ENCODE data around the gene GRK2. TPM values are rescaled to one million over a fixed set of nuclear protein-coding genes. Genes with fewer than 3 reads are reported as not detected.

Gene GRK2
- total and polyA plus RNA-seq, 9 of the 15 experiments (the other 6 are each of a cell fraction or from before 2014, with no cell fraction given) = 0.24 to 95.8 (median 56.5) TPM

DNA sequence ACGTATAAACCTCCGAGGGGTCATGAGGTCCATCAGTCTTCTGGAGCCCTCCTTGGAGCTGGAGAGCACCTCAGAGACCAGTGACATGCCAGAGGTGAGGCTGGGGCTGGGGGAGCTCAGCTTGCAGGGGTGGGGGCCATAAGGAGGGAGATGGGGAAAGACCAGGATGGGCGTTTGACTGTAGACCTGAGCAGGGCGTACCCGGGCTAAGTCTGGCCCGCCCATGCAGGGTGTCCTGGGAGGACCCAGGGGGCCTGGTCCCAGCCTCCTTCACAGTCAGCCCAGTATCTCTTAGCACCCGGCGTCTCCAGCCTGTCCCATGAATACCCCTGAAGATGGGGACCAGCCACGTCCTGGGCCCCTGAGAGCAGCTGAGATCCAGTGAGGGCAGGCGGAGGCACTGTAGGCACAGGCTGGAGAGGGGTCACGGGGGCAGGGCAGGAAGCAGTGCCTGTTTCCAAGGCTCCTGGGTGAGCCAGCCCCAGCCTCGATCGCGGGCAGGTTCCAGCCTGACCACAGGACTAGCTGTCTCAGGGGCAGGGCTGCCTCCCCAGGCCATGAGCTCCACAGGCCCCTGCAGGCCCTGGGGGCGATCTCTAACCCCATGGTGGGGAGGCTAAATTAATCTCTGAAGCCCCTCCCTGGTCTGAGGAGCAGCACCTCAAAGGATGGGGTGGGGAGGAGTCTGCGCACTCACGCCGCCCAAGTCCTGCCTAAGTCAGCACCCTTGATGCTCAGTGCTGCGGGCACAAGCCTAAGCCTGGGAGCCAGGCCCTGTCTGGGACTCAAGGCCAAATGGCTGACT is 44.2 kb downstream of the GRK2 start:
- Histone ChIP-seq H3K4me2 (ENCODE audit: insufficient read depth, low read length) (no peak overlapping the region), H3K27me3 (ENCODE audit: control insufficient read depth in 2 of 2, insufficient read depth in 2 of 2, low read length in 2 of 2) (no peaks in the 10 kb centered on the region), H3K79me2 (ENCODE audit: control insufficient read depth, insufficient read depth, low read length) (no peaks in the 10 kb centered on the region), H3K4me1 (replicated peaks in 1 of 2; ENCODE audit: control insufficient read depth in 2 of 2, insufficient read depth in 2 of 2, low read length in 2 of 2) (peaks cover 30 to 57% of the 10 kb centered on the region in 2 experiments), H2AFZ (ENCODE audit: low read depth, low read length) (no peak overlapping the region), H3K9ac (ENCODE audit: insufficient read depth in 1 of 2, low read depth in 2 of 2, low read length in 2 of 2) (peak overlapping the region in 1 of 2 experiments; percentile 83; a peak in 2 of 4 replicates), H3K9me1 (ENCODE audit: control insufficient read depth, insufficient read depth, low read length) (no peaks in the 10 kb centered on the region), H4K20me1 (replicated peaks; ENCODE audit: control insufficient read depth, insufficient read depth, low read length) (no peaks in the 10 kb centered on the region), H3K4me3 (no peak overlapping the region), H3K36me3 (ENCODE audit: control insufficient read depth, insufficient read depth, low read length) (no peaks in the 10 kb centered on the region), H3K27ac (ENCODE audit: extremely low read depth, low read depth, low read length) (no peak overlapping the region), H3K9me3 (replicated peaks; ENCODE audit: control insufficient read depth, insufficient read depth, low read depth, low read length) (no peaks in the 10 kb centered on the region)
- TF ChIP-seq DIDO1 (tag; IDR thresholded peaks at IDR 0.05; ENCODE audit: low read depth) = no peak
- TF ChIP-seq, protein P1, sequence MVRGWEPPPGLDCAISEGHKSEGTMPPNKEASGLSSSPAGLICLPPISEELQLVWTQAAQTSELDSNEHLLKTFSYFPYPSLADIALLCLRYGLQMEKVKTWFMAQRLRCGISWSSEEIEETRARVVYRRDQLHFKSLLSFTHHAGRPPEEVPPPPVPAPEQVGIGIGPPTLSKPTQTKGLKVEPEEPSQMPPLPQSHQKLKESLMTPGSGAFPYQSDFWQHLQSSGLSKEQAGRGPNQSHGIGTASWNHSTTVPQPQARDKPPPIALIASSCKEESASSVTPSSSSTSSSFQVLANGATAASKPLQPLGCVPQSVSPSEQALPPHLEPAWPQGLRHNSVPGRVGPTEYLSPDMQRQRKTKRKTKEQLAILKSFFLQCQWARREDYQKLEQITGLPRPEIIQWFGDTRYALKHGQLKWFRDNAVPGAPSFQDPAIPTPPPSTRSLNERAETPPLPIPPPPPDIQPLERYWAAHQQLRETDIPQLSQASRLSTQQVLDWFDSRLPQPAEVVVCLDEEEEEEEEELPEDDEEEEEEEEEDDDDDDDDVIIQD (CRISPR knock-in tag; IDR thresholded peaks at IDR 0.05) = no peak
- TF ChIP-seq ZNF274 (IDR thresholded peaks at IDR 0.05; ENCODE audit: borderline replicate concordance, low read depth, low read length) = no peak
- TF ChIP-seq, protein P2, sequence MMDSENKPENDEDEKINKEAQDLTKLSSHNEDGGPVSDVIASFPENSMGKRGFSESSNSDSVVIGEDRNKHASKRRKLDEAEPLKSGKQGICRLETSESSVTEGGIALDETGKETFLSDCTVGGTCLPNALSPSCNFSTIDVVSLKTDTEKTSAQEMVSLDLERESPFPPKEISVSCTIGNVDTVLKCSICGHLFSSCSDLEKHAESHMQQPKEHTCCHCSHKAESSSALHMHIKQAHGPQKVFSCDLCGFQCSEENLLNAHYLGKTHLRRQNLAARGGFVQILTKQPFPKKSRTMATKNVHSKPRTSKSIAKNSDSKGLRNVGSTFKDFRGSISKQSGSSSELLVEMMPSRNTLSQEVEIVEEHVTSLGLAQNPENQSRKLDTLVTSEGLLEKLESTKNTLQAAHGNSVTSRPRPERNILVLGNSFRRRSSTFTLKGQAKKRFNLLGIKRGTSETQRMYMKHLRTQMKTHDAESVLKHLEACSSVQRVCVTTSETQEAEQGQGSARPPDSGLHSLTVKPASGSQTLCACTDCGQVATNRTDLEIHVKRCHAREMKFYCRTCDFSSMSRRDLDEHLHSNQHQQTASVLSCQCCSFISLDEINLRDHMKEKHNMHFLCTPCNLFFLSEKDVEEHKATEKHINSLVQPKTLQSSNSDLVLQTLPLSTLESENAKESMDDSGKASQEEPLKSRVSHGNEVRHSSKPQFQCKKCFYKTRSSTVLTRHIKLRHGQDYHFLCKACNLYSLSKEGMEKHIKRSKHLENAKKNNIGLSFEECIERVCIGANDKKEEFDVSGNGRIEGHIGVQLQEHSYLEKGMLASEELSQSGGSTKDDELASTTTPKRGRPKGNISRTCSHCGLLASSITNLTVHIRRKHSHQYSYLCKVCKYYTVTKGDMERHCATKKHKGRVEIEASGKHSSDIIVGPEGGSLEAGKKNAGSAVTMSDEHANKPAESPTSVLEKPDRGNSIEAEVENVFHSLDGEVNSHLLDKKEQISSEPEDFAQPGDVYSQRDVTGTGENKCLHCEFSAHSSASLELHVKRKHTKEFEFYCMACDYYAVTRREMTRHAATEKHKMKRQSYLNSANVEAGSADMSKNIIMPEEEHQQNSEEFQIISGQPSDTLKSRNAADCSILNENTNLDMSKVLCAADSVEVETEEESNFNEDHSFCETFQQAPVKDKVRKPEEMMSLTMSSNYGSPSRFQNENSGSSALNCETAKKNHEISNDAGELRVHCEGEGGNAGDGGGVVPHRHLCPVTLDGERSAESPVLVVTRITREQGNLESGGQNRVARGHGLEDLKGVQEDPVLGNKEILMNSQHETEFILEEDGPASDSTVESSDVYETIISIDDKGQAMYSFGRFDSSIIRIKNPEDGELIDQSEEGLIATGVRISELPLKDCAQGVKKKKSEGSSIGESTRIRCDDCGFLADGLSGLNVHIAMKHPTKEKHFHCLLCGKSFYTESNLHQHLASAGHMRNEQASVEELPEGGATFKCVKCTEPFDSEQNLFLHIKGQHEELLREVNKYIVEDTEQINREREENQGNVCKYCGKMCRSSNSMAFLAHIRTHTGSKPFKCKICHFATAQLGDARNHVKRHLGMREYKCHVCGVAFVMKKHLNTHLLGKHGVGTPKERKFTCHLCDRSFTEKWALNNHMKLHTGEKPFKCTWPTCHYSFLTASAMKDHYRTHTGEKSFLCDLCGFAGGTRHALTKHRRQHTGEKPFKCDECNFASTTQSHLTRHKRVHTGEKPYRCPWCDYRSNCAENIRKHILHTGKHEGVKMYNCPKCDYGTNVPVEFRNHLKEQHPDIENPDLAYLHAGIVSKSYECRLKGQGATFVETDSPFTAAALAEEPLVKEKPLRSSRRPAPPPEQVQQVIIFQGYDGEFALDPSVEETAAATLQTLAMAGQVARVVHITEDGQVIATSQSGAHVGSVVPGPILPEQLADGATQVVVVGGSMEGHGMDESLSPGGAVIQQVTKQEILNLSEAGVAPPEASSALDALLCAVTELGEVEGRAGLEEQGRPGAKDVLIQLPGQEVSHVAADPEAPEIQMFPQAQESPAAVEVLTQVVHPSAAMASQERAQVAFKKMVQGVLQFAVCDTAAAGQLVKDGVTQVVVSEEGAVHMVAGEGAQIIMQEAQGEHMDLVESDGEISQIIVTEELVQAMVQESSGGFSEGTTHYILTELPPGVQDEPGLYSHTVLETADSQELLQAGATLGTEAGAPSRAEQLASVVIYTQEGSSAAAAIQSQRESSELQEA (IDR thresholded peaks at IDR 0.05; ENCODE audit: low read depth) = no peak
- 0 out of 2 replicates have a peak, but pooled peaks have one; percentile 56 for TF ChIP-seq ZC3H4 (CRISPR knock-in tag; IDR thresholded peaks at IDR 0.05; ENCODE audit: borderline replicate concordance)
- CTCF ChIA-PET (ENCODE audit: low intra/inter-chr PET ratio) = no interaction called here
- ATAC-seq (no peak), FAIRE-seq (no peak), DNase-seq (ENCODE audit: extremely low read depth in 1 of 4, low spot score in 3 of 4) (no peak)
- intact Hi-C loops (cut with micrococcal nuclease) = no loop called here
- no TSS peak for BruUV-seq (replicated peaks)
- WGBS (ENCODE audit: insufficient coverage, low coverage, missing lambda C conversion rate) = 74% methylated on average over 13 of the region's 19 CpGs
- in situ Hi-C loops (cut with MboI) = loop anchor here (5.0 kb wide), 1 partner anchor 33 kb away; no protein-coding TSS in a partner anchor
- POLR2A ChIA-PET = interaction anchor here (1.0 to 1.8 kb wide), 4 partner anchors 10 to 40 kb away, joined by 3 to 7 read pairs (median 4); partner anchors contain the start of gene ANKRD13D

Data from K562 (cell line).